BLaER1 treated with 17β-estradiol and CSF1 and Interleukin-3, amounts not matched to agents 10 nM and 100 nM (cell line): Measurements from ENCODE around the gene XIRP2.
A peak's percentile ranks its signal among the peaks of the same experiment; 100 is the strongest.

Source experiments
- H3K27ac ChIP-seq, 11 experiments: shearing (Covaris generic); formaldehyde crosslinking; 2 replicates each; pipeline ENCODE4 v1.8.1; 2022
- H3K27me3 ChIP-seq, 11 experiments: shearing (Covaris generic); formaldehyde crosslinking; 2 replicates each; pipeline ENCODE4 v1.8.1; 2022
- H3K36me3 ChIP-seq, 11 experiments: shearing (Covaris generic); formaldehyde crosslinking; 2 replicates each; pipeline ENCODE4 v1.8.1; 2022
- H3K4me1 ChIP-seq, 10 experiments: shearing (Covaris generic); formaldehyde crosslinking; 2 replicates each; pipeline ENCODE4 v1.8.1; 2022
- H3K4me2 ChIP-seq, 11 experiments: shearing (Covaris generic); formaldehyde crosslinking; 2 replicates each; pipeline ENCODE4 v1.8.1; 2022
- H3K4me3 ChIP-seq, 10 experiments: shearing (Covaris generic); formaldehyde crosslinking; 2 replicates each; pipeline ENCODE4 v1.8.1; 2022
- H3K9ac ChIP-seq, 11 experiments: shearing (Covaris generic); formaldehyde crosslinking; 2 replicates each; pipeline ENCODE4 v1.8.1; 2022
- H3K9me3 ChIP-seq, 11 experiments: shearing (Covaris generic); formaldehyde crosslinking; replicated peaks in 1 of 11; 2 replicates each; pipeline ENCODE4 v1.8.1; 2022
- H4K20me1 ChIP-seq, 11 experiments: shearing (Covaris generic); formaldehyde crosslinking; 2 replicates each; pipeline ENCODE4 v1.8.1; 2022
- Cebpa-rat ChIP-seq, 11 experiments: shearing (Covaris generic); IDR thresholded peaks; 2 replicates each; pipeline ENCODE4 v1.8.1; 2022

Gene XIRP2

DNA sequence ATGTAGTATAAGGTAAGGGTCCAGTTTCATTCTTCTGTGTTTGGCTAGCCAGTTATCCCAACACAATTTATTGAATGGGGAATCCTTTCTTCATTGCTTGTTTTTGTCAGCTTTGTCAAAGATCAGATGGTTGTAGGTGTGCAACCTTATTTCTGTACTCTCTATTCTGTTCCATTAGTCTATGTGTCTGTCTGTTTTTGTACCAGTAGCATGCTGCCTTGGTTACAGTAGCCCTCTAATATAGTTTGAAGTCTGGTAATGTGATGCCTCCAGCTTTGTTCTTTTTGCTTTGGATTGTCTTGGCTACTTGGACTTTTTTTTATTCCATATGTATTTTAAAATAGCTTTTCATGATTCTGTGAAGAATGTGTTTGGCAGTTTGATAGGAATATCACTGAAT is 222.1 kb downstream of the XIRP2 start:
- no peaks in the 10 kb centered on the region for H3K36me3 ChIP-seq
- no peaks in the 10 kb centered on the region for H3K27me3 ChIP-seq
- no peak overlapping the region for H3K27ac ChIP-seq
- peaks cover 0 to 6% (median 3%) of the 10 kb centered on the region in 11 experiments; a peak in 5 of 22 replicates for H3K9me3 ChIP-seq
- no peak overlapping the region for H3K4me3 ChIP-seq
- H3K9ac ChIP-seq, result no peak overlapping the region
- H4K20me1 ChIP-seq, result no peaks in the 10 kb centered on the region
- no peaks in the 10 kb centered on the region for H3K4me1 ChIP-seq
- TF ChIP-seq Cebpa-rat (IDR thresholded peaks at IDR 0.05), result no peak
- no peak overlapping the region for H3K4me2 ChIP-seq

GRCh38 chr2:167114018-167114417 is 225.7 kb downstream of the XIRP2 start:
- TF ChIP-seq Cebpa-rat (IDR thresholded peaks at IDR 0.05), result no peak
- Histone ChIP-seq H3K27me3 (no peaks in the 10 kb centered on the region), H3K27ac (no peak overlapping the region), H4K20me1 (no peaks in the 10 kb centered on the region), H3K9ac (no peak overlapping the region), H3K4me3 (no peak overlapping the region), H3K36me3 (no peaks in the 10 kb centered on the region), H3K4me1 (no peaks in the 10 kb centered on the region), H3K4me2 (no peak overlapping the region), H3K9me3 (peaks cover 0 to 4% (median 0%) of the 10 kb centered on the region in 11 experiments; a peak in 5 of 22 replicates)

DNA sequence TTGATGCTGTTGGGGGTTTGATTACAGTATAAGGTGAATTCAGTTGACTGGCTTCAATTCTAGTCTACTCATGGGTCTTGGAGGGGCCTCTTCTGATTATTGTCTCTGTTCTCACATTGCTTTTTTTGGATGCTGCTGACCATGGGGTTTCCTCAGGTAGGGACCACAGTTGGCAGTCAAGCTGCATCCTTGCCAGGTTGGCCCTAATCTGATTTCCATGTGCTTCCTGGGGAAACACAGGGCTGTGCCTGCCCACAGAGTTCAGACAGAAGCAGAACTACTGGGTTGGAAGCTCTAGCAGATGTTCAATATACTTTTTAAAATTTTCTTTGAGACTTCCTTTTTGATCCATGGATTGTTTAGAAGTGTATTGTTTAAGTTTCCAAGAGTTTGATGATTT is 227.3 kb downstream of the XIRP2 start:
- no peak overlapping the region for H3K4me2 ChIP-seq
- no peak for TF ChIP-seq Cebpa-rat (IDR thresholded peaks at IDR 0.05)
- no peaks in the 10 kb centered on the region for H3K36me3 ChIP-seq
- H3K9me3 ChIP-seq, result peaks cover 0 to 4% (median 0%) of the 10 kb centered on the region in 11 experiments; a peak in 1 of 22 replicates
- H3K27ac ChIP-seq, result no peak overlapping the region
- H4K20me1 ChIP-seq, result no peaks in the 10 kb centered on the region
- no peak overlapping the region for H3K9ac ChIP-seq
- no peaks in the 10 kb centered on the region for H3K4me1 ChIP-seq
- no peaks in the 10 kb centered on the region for H3K27me3 ChIP-seq
- no peak overlapping the region for H3K4me3 ChIP-seq

DNA sequence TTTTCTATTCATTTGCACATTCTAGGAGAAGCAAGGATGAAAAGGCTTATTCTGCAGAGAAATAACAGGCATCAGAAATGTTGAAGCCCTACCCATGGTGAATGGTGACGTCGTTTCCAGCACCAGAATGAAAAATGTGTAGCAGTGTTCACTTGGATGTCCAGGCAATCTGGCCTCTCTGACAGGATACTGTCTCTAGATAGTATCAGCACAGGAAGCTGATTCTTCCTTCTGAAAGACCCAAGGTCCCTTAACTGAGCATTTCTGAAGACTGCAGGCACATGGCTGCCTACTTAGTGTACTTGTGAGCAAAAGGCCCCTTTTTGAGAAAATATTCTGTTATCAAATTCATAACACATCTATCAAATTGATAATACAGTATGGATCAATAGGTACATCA is 234.1 kb downstream of the XIRP2 start:
- no peaks in the 10 kb centered on the region for H4K20me1 ChIP-seq
- H3K9ac ChIP-seq, result no peak overlapping the region
- H3K27ac ChIP-seq, result no peak overlapping the region
- H3K4me2 ChIP-seq, result no peak overlapping the region
- H3K4me1 ChIP-seq, result no peaks in the 10 kb centered on the region
- H3K36me3 ChIP-seq, result no peaks in the 10 kb centered on the region
- no peaks in the 10 kb centered on the region for H3K27me3 ChIP-seq
- no peak for TF ChIP-seq Cebpa-rat (IDR thresholded peaks at IDR 0.05)
- H3K9me3 ChIP-seq, result no peaks in the 10 kb centered on the region
- no peak overlapping the region for H3K4me3 ChIP-seq

- Histone ChIP-seq H3K4me2 (no peak overlapping the region), H3K4me3 (no peak overlapping the region), H3K9me3 (no peaks in the 10 kb centered on the region), H4K20me1 (no peaks in the 10 kb centered on the region), H3K9ac (no peak overlapping the region), H3K4me1 (no peaks in the 10 kb centered on the region), H3K27me3 (no peaks in the 10 kb centered on the region), H3K36me3 (no peaks in the 10 kb centered on the region), H3K27ac (no peak overlapping the region)
- no peak for TF ChIP-seq Cebpa-rat (IDR thresholded peaks at IDR 0.05)
Observed at GRCh38 chr2:167126165-167126564, 237.9 kb downstream of the XIRP2 start.

- no peaks in the 10 kb centered on the region for H3K4me1 ChIP-seq
- H3K27me3 ChIP-seq, result no peaks in the 10 kb centered on the region
- no peak for TF ChIP-seq Cebpa-rat (IDR thresholded peaks at IDR 0.05)
- H3K9me3 ChIP-seq, result no peaks in the 10 kb centered on the region
- H3K27ac ChIP-seq, result no peak overlapping the region
- H3K4me3 ChIP-seq, result no peak overlapping the region
- no peaks in the 10 kb centered on the region for H3K36me3 ChIP-seq
- no peak overlapping the region for H3K9ac ChIP-seq
- H4K20me1 ChIP-seq, result no peaks in the 10 kb centered on the region
- H3K4me2 ChIP-seq, result no peak overlapping the region
Observed at GRCh38 chr2:167127135-167127534, 238.9 kb downstream of the XIRP2 start.

GRCh38 chr2:167128130-167128529 is 239.8 kb downstream of the XIRP2 start:
- Histone ChIP-seq H3K4me3 (no peak overlapping the region), H3K27me3 (no peaks in the 10 kb centered on the region), H3K27ac (no peak overlapping the region), H3K9me3 (no peaks in the 10 kb centered on the region), H3K36me3 (no peaks in the 10 kb centered on the region), H3K9ac (no peak overlapping the region), H4K20me1 (no peaks in the 10 kb centered on the region), H3K4me2 (no peak overlapping the region), H3K4me1 (no peaks in the 10 kb centered on the region)
- peak in 1 of 11 experiments; percentile 26; a peak in 2 of 22 replicates for TF ChIP-seq Cebpa-rat (IDR thresholded peaks at IDR 0.05)

DNA sequence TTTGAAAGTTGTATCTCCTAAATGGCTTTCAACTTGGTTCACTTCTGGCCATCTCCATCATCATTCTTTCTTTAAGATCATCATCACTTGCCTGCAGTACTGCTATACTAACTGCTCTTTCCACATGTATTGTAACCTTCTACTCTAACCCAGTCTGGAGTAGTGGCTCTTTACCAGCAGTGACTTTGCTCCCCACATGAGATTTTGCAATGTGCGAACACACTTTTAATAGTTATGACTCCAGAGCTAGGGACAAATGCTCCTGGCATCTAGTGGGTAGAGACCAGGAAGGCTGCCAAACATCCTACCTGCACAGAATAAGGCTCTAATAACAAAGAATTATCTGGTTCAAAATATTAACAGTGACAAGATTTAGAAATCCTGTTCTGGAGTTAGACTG is 243.8 kb downstream of the XIRP2 start:
- no peaks in the 10 kb centered on the region for H3K27me3 ChIP-seq
- H4K20me1 ChIP-seq, result no peaks in the 10 kb centered on the region
- H3K4me2 ChIP-seq, result no peak overlapping the region
- H3K9me3 ChIP-seq, result no peaks in the 10 kb centered on the region
- no peak overlapping the region for H3K4me3 ChIP-seq
- no peaks in the 10 kb centered on the region for H3K36me3 ChIP-seq
- no peak overlapping the region for H3K27ac ChIP-seq
- H3K9ac ChIP-seq, result no peak overlapping the region
- H3K4me1 ChIP-seq, result peaks cover 0 to 11% (median 6%) of the 10 kb centered on the region in 10 experiments; a peak in 13 of 20 replicates
- no peak for TF ChIP-seq Cebpa-rat (IDR thresholded peaks at IDR 0.05)

- H3K4me2 ChIP-seq, result no peak overlapping the region
- H3K9ac ChIP-seq, result no peak overlapping the region
- H3K36me3 ChIP-seq, result no peaks in the 10 kb centered on the region
- no peaks in the 10 kb centered on the region for H3K27me3 ChIP-seq
- H3K27ac ChIP-seq, result no peak overlapping the region
- H3K9me3 ChIP-seq, result no peaks in the 10 kb centered on the region
- no peak overlapping the region for H3K4me3 ChIP-seq
- H3K4me1 ChIP-seq, result peaks cover 0 to 11% (median 6%) of the 10 kb centered on the region in 10 experiments; a peak in 13 of 20 replicates
- TF ChIP-seq Cebpa-rat (IDR thresholded peaks at IDR 0.05), result no peak
- no peaks in the 10 kb centered on the region for H4K20me1 ChIP-seq
Observed at GRCh38 chr2:167132906-167133555, 244.8 kb downstream of the XIRP2 start.

- Histone ChIP-seq H3K4me1 (peaks cover 0 to 11% (median 6%) of the 10 kb centered on the region in 10 experiments; a peak in 13 of 20 replicates), H3K9me3 (no peaks in the 10 kb centered on the region), H3K36me3 (no peaks in the 10 kb centered on the region), H3K4me3 (no peak overlapping the region), H3K27me3 (no peaks in the 10 kb centered on the region), H3K4me2 (no peak overlapping the region), H4K20me1 (no peaks in the 10 kb centered on the region), H3K27ac (no peak overlapping the region), H3K9ac (no peak overlapping the region)
- TF ChIP-seq Cebpa-rat (IDR thresholded peaks at IDR 0.05), result no peak
Observed at GRCh38 chr2:167133614-167134013, 245.3 kb downstream of the XIRP2 start.
